ENCODE measurements around the gene STX1A. TPM values are rescaled to one million over a fixed set of nuclear protein-coding genes. Genes with fewer than 3 reads are reported as not detected.

Gene STX1A
- total and polyA plus RNA-seq, 2 experiments from 2014 or later = 9.8 to 20.6 TPM

- Histone ChIP-seq H3K4me3 (peak within 1 kb of the TSS; percentile 80), H3K36me3 (peaks cover 16% of the 10 kb centered on the region), H3K27me3 (no peaks in the 10 kb centered on the region), H3K9me3 (ENCODE audit: low read depth) (no peaks in the 10 kb centered on the region), H3K4me1 (ENCODE audit: low read depth) (peaks cover 11% of the 10 kb centered on the region), H3K27ac (peak within 1 kb of the TSS; percentile 92)
- TF ChIP-seq CTCF (IDR thresholded peaks at IDR 0.05; ENCODE audit: low read depth, low read length) = no peak
- DNase-seq (ENCODE audit: low read depth in 1 of 2, low spot score in 1 of 2) = peak; percentile 96 to 98
Observed at GRCh38 chr7:73683056-73683787, 36.2 kb downstream of the STX1A start, which contains the start of the genes BUD23 and DNAJC30. BUD23 (plus strand) TSS chr7:73683597; CDS start chr7:73683626, 29 bp downstream. DNAJC30 (minus strand) TSS chr7:73683453; CDS start chr7:73683423, 30 bp downstream.

- peak overlapping the region; percentile 92 for H3K27ac ChIP-seq
- H3K27me3 ChIP-seq = no peaks in the 10 kb centered on the region
- peaks cover 11% of the 10 kb centered on the region for H3K4me1 ChIP-seq (ENCODE audit: low read depth)
- TF ChIP-seq CTCF (IDR thresholded peaks at IDR 0.05; ENCODE audit: low read depth, low read length) = no peak
- no peaks in the 10 kb centered on the region for H3K9me3 ChIP-seq (ENCODE audit: low read depth)
- no peak for DNase-seq (ENCODE audit: low read depth in 1 of 2, low spot score in 1 of 2)
- peak overlapping the region; percentile 80 for H3K4me3 ChIP-seq
- H3K36me3 ChIP-seq = peaks cover 15% of the 10 kb centered on the region
Observed at GRCh38 chr7:73682745-73683055, 36.8 kb downstream of the STX1A start.

- Histone ChIP-seq H3K36me3 (peaks cover 2% of the 10 kb centered on the region), H3K9me3 (ENCODE audit: low read depth) (no peaks in the 10 kb centered on the region), H3K27me3 (no peaks in the 10 kb centered on the region), H3K27ac (no peak overlapping the region), H3K4me3 (no peak overlapping the region), H3K4me1 (ENCODE audit: low read depth) (peaks cover 11% of the 10 kb centered on the region)
- DNase-seq (ENCODE audit: low read depth in 1 of 2, low spot score in 1 of 2) = peak in 1 of 2 donors; percentile 33
- no peak for TF ChIP-seq CTCF (IDR thresholded peaks at IDR 0.05; ENCODE audit: low read depth, low read length)
Observed at GRCh38 chr7:73681031-73681430, 38.4 kb downstream of the STX1A start.

- Histone ChIP-seq H3K27ac (no peak overlapping the region), H3K9me3 (ENCODE audit: low read depth) (no peaks in the 10 kb centered on the region), H3K36me3 (peaks cover 2% of the 10 kb centered on the region), H3K27me3 (no peaks in the 10 kb centered on the region), H3K4me3 (no peak overlapping the region), H3K4me1 (ENCODE audit: low read depth) (peaks cover 11% of the 10 kb centered on the region)
- no peak for TF ChIP-seq CTCF (IDR thresholded peaks at IDR 0.05; ENCODE audit: low read depth, low read length)
- DNase-seq (ENCODE audit: low read depth in 1 of 2, low spot score in 1 of 2) = no peak
Observed at GRCh38 chr7:73680501-73680900, 39.0 kb downstream of the STX1A start.

- TF ChIP-seq CTCF (IDR thresholded peaks at IDR 0.05; ENCODE audit: low read depth, low read length) = no peak
- Histone ChIP-seq H3K27me3 (no peaks in the 10 kb centered on the region), H3K4me3 (no peak overlapping the region), H3K4me1 (ENCODE audit: low read depth) (peaks cover 11% of the 10 kb centered on the region), H3K27ac (peak overlapping the region; percentile 87), H3K36me3 (peaks cover 2% of the 10 kb centered on the region), H3K9me3 (ENCODE audit: low read depth) (no peaks in the 10 kb centered on the region)
- no peak for DNase-seq (ENCODE audit: low read depth in 1 of 2, low spot score in 1 of 2)
Observed at GRCh38 chr7:73679709-73680108, 39.8 kb downstream of the STX1A start.

Measured in cardiac muscle cell (in vitro differentiated cells and primary cell).